GM12878 (cell line): ENCODE measurements around the gene AZU1. TPM values are rescaled to one million over a fixed set of nuclear protein-coding genes. Genes with fewer than 3 reads are reported as not detected.

Source experiments
- ATAC-seq: fragments of 200-7000 bp; cut with Tn5 transposase; 3 replicates; pipeline ENCODE4 v1.9.1; 2020; ENCODE audit warnings: mild to moderate bottlenecking, moderate library complexity
- BruUV-seq: library from RNA; stranded (reverse); fragments of 400-500 nt; replicated peaks from 2 replicates; lab custom pipeline; 2021; lab: Mats Ljungman, UMichigan
- CTCF ChIA-PET: fragments of 300-600 bp; sonication (Branson Sonifier 250); formaldehyde crosslinking; extraction: SDS; loops from one replicate; lab custom pipeline; 2021; ENCODE audit warnings: inconsistent platforms; lab: Yijun Ruan, JAX
- POLR2A ChIA-PET: fragments of 350-600 bp; formaldehyde crosslinking; extraction: SDS; loops from one replicate; lab custom pipeline; 2021; ENCODE audit warnings: inconsistent platforms; lab: Charles Lee
- RAD21 ChIA-PET: fragments of 300-600 bp; sonication (Branson Sonifier 250); formaldehyde crosslinking; loops from one replicate; lab custom pipeline; 2023; ENCODE audit warnings: antibody characterized with exemption; ENCODE audit not compliant: unreplicated experiment; lab: Charles Lee
- SMC1A ChIA-PET: fragments of 300-600 bp; sonication (Branson Sonifier 250); formaldehyde crosslinking; loops from one replicate; lab custom pipeline; 2023; ENCODE audit not compliant: unreplicated experiment, uncharacterized antibody; lab: Charles Lee
- DNase-seq: peaks from one replicate; pipeline ENCODE4 v3.0.0-alpha.2; 2011; ENCODE audit warnings: low read depth, low spot score
- FAIRE-seq: peaks from 3 replicates; lab custom pipeline; 2011; peaks lifted over from hg19 to GRCh38; lab: Jason Lieb, UNC
- H2AFZ ChIP-seq: 2 replicates; pipeline ENCODE4 v1.6.0; 2011; ENCODE audit warnings: low read depth, low read length, control low read depth; ENCODE audit not compliant: control insufficient read depth
- H3K27ac ChIP-seq: 2 replicates; pipeline ENCODE4 v1.5.1; 2011; ENCODE audit warnings: control low read depth; ENCODE audit not compliant: control insufficient read depth, insufficient read depth
- H3K27me3 ChIP-seq, 2 experiments: replicated peaks in 1 of 2; 2 replicates each; pipeline versions ENCODE4 v1.6.0 to v1.6.1; 2011; ENCODE audit warnings: low read length in 1 of 2; ENCODE audit not compliant: control insufficient read depth in 2 of 2, insufficient read depth in 2 of 2
- H3K36me3 ChIP-seq, 2 experiments: 2 replicates each; pipeline ENCODE4 v1.5.1; 2011; ENCODE audit warnings: low read length in 1 of 2; ENCODE audit not compliant: control insufficient read depth in 2 of 2, insufficient read depth in 2 of 2
- H3K4me1 ChIP-seq: 2 replicates; pipeline ENCODE4 v1.6.1; 2011; ENCODE audit warnings: mild to moderate bottlenecking, low read length, moderate library complexity, mixed read lengths; ENCODE audit not compliant: control insufficient read depth, insufficient read depth
- H3K4me2 ChIP-seq: 2 replicates; pipeline ENCODE4 v1.6.0; 2011; ENCODE audit warnings: control low read depth; ENCODE audit not compliant: control insufficient read depth, insufficient read depth
- H3K4me3 ChIP-seq: fragments of 200-600 bp; sonication (generic); 2 replicates; pipeline ENCODE4 v1.5.1; 2016
- H3K79me2 ChIP-seq: 2 replicates; pipeline ENCODE4 v1.6.0; 2011; ENCODE audit warnings: low read length; ENCODE audit not compliant: control insufficient read depth, insufficient read depth
- H3K9ac ChIP-seq: 2 replicates; pipeline ENCODE4 v1.8.0; 2011; ENCODE audit warnings: low read length, control low read depth, mixed read lengths; ENCODE audit not compliant: control insufficient read depth, insufficient read depth
- H3K9me3 ChIP-seq: replicated peaks from 3 replicates; pipeline ENCODE4 v1.5.1; 2011; ENCODE audit warnings: mild to moderate bottlenecking, low read length; ENCODE audit not compliant: control insufficient read depth, insufficient read depth
- H4K20me1 ChIP-seq: 2 replicates; pipeline ENCODE4 v1.6.0; 2011; ENCODE audit not compliant: control insufficient read depth, insufficient read depth
- MEF2B ChIP-seq: fragments of 450-650 bp; IDR thresholded peaks from 2 replicates; pipeline ENCODE4 v1.6.1; 2018; ENCODE audit warnings: mild to moderate bottlenecking, moderate library complexity; ENCODE audit not compliant: partially characterized antibody, poor library complexity, severe bottlenecking
- POLR2A ChIP-seq: IDR thresholded peaks from 2 replicates; pipeline ENCODE4 v1.6.1; 2011; ENCODE audit warnings: low read depth, mild to moderate bottlenecking, low read length
- WGBS: methylation state at CpG from one replicate; pipeline ENCODE4 v1.1.6; 2016; ENCODE audit warnings: low lambda C conversion rate; ENCODE audit not compliant: insufficient replicate concordance, insufficient coverage; ENCODE audit errors: missing lambda C conversion rate; 5-methylcytosine and 5-hydroxymethylcytosine counted together
- in situ Hi-C: fragments of 300-500 bp; cut with MboI; formaldehyde crosslinking; loops from 9 replicates; pipeline ENCODE4 v1.14.3; 2018; ENCODE audit warnings: mixed read lengths
- intact Hi-C: fragments of 100-400 bp; cut with micrococcal nuclease; formaldehyde crosslinking; loops from one replicate; pipeline ENCODE4 v1.14.2; 2022; ENCODE audit not compliant: unreplicated experiment
- polyA plus RNA-seq, 11 experiments: library from polyadenylated mRNA; depleted of rRNA in 4 of 11; unstranded in 6 of 11; stranded (reverse) in 5 of 11; fragments of >200 nt; fragmentation: Nextera tagmentation in 4 of 11; fragmentation: Illumina TruSeq in 1 of 11; extraction: Ambion mirVana in 4 of 11; extraction: Trizol in 1 of 11; gene quantifications; 1 replicate in 1 of 11; 2 replicates in 10 of 11; pipeline versions ENCODE4 v1.2.1 to v1.2.3, GENCODE V29; 2011 to 2016; ENCODE audit warnings: inconsistent platforms in 2 of 11, missing spikeins in 2 of 11, low read depth in 1 of 11
- total RNA-seq, 4 experiments: library from RNA; depleted of rRNA in 3 of 4; stranded (reverse); fragments of >200 nt in 3 of 4; fragmentation: Illumina TruSeq in 1 of 4; extraction: Trizol in 1 of 4; gene quantifications; 2 replicates each; pipeline versions ENCODE4 v1.2.1 to v1.2.3, GENCODE V29; 2013 to 2021
- TF ChIP-seq, protein P1 (sequence below): fragments of 450-650 bp; IDR thresholded peaks from 2 replicates; pipeline ENCODE4 v1.6.1; 2016; ENCODE audit warnings: mild to moderate bottlenecking

The AZU1 gene
- total and polyA plus RNA-seq, 10 of the 15 experiments (the other 5 are each of a cell fraction or from before 2014, with no cell fraction given) = not detected

GRCh38 chr19:873561-874041 lies 46.0 kb downstream of the AZU1 start:
- RAD21 ChIA-PET = no interaction called here
- no peaks in the 10 kb centered on the region for H3K27me3 ChIP-seq
- no peak for FAIRE-seq
- in situ Hi-C loops (no loop called here), intact Hi-C loops (no loop called here)
- 91% methylated on average over 22 of the region's 22 CpGs for WGBS
- H2AFZ ChIP-seq = no peak overlapping the region
- CTCF ChIA-PET = no interaction called here
- no peak for DNase-seq
- SMC1A ChIA-PET = interaction anchor here (0.7 kb wide), 1 partner anchor 17 kb away, joined by 4 read pairs; no protein-coding TSS in a partner anchor
- no peaks in the 10 kb centered on the region for H3K4me1 ChIP-seq
- H3K9ac ChIP-seq = no peak overlapping the region
- H3K4me2 ChIP-seq = no peak overlapping the region
- TF ChIP-seq, protein P1, sequence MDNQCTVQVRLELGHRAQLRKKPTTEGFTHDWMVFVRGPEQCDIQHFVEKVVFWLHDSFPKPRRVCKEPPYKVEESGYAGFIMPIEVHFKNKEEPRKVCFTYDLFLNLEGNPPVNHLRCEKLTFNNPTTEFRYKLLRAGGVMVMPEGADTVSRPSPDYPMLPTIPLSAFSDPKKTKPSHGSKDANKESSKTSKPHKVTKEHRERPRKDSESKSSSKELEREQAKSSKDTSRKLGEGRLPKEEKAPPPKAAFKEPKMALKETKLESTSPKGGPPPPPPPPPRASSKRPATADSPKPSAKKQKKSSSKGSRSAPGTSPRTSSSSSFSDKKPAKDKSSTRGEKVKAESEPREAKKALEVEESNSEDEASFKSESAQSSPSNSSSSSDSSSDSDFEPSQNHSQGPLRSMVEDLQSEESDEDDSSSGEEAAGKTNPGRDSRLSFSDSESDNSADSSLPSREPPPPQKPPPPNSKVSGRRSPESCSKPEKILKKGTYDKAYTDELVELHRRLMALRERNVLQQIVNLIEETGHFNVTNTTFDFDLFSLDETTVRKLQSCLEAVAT = no peak
- no peaks in the 10 kb centered on the region for H4K20me1 ChIP-seq
- no peak overlapping the region for H3K27ac ChIP-seq
- no peaks in the 10 kb centered on the region for H3K9me3 ChIP-seq
- H3K79me2 ChIP-seq = no peaks in the 10 kb centered on the region
- no peaks in the 10 kb centered on the region; a peak in 2 of 4 replicates for H3K36me3 ChIP-seq
- POLR2A ChIA-PET = no interaction called here
- BruUV-seq = no TSS peak
- ATAC-seq = no peak
- no peak overlapping the region for H3K4me3 ChIP-seq

- no TSS peak for BruUV-seq
- no peak overlapping the region for H3K27ac ChIP-seq
- in situ Hi-C loops = no loop called here
- no peak for TF ChIP-seq MEF2B
- peak; percentile 13; the same call in 1 of the 2 replicates for TF ChIP-seq POLR2A
- H4K20me1 ChIP-seq = no peaks in the 10 kb centered on the region
- ATAC-seq (no peak), DNase-seq (no peak), FAIRE-seq (no peak)
- no peaks in the 10 kb centered on the region for H3K9me3 ChIP-seq
- ChIA-PET SMC1A (no interaction called here), RAD21 (no interaction called here), CTCF (no interaction called here), POLR2A (no interaction called here)
- no peak overlapping the region for H2AFZ ChIP-seq
- WGBS = 95% methylated on average over 21 of the region's 28 CpGs
- intact Hi-C loops = no loop called here
- H3K36me3 ChIP-seq = no peaks in the 10 kb centered on the region; a peak in 2 of 4 replicates
- H3K27me3 ChIP-seq = no peaks in the 10 kb centered on the region
- no peaks in the 10 kb centered on the region for H3K79me2 ChIP-seq
- H3K4me3 ChIP-seq = no peak overlapping the region
- H3K4me1 ChIP-seq = no peaks in the 10 kb centered on the region
- H3K9ac ChIP-seq = no peak overlapping the region
- H3K4me2 ChIP-seq = no peak overlapping the region
These were observed 47.7 kb downstream of the AZU1 start for GRCh38 chr19:875265-875879.
